ENCODE data around the gene MAVS. TPM values are rescaled to one million over a fixed set of nuclear protein-coding genes. Genes with fewer than 3 reads are reported as not detected.

Gene MAVS
- total and polyA plus RNA-seq, 2 donors (not counting 3 experiments of a cell fraction or from before 2014, with no cell fraction given): 18.8 to 40.7 TPM

DNA sequence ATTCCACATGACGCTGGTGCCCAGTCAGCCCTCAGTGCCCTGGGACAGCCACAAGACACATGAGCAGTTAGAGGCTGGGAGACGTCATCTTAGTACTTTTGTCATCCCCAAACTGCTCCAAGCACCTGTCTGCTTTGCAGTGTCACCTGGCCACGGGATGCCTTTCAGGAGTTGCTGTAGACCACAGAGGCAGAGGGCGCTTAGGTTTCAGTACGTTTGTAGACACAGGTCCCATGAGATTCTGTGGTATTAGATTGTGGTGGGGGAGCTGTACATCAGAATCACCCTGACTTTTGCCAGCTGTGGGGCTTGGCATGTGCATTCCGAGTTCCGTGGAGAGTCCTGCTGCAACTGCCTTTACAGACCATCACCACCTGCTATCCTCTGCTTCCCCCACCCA, 16.7 kb downstream of the MAVS start:
- POLR2A ChIA-PET: no interaction called here

GRCh38 chr20:3864518-3864917, 17.9 kb downstream of the MAVS start:
- no peaks in the 10 kb centered on the region for H4K20me1 ChIP-seq (replicated peaks; ENCODE audit: control insufficient read depth, extremely low read depth, insufficient read depth, low read length)
- ChIA-PET CTCF (interaction anchor here (1.5 kb wide), 1 partner anchor 9 kb away, joined by 4 read pairs; no protein-coding TSS in a partner anchor), POLR2A (no interaction called here)
- no peak overlapping the region for H3K4me2 ChIP-seq (ENCODE audit: insufficient read depth, low read length)
- H3K9me3 ChIP-seq (replicated peaks; ENCODE audit: control insufficient read depth, insufficient read depth, low read length): no peaks in the 10 kb centered on the region
- no peak overlapping the region for H2AFZ ChIP-seq (ENCODE audit: low read depth, low read length)
- TF ChIP-seq, protein P1, sequence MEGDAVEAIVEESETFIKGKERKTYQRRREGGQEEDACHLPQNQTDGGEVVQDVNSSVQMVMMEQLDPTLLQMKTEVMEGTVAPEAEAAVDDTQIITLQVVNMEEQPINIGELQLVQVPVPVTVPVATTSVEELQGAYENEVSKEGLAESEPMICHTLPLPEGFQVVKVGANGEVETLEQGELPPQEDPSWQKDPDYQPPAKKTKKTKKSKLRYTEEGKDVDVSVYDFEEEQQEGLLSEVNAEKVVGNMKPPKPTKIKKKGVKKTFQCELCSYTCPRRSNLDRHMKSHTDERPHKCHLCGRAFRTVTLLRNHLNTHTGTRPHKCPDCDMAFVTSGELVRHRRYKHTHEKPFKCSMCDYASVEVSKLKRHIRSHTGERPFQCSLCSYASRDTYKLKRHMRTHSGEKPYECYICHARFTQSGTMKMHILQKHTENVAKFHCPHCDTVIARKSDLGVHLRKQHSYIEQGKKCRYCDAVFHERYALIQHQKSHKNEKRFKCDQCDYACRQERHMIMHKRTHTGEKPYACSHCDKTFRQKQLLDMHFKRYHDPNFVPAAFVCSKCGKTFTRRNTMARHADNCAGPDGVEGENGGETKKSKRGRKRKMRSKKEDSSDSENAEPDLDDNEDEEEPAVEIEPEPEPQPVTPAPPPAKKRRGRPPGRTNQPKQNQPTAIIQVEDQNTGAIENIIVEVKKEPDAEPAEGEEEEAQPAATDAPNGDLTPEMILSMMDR (IDR thresholded peaks at IDR 0.05; ENCODE audit: extremely low read depth in 1 of 2, insufficient read depth in 1 of 2, low read depth in 1 of 2, low read length in 2 of 2): no peak
- TF ChIP-seq POLR2AphosphoS5 (IDR thresholded peaks at IDR 0.05; ENCODE audit: insufficient read depth, low read depth, low read length): no peak
- no peak for TF ChIP-seq MAX (IDR thresholded peaks at IDR 0.05; ENCODE audit: insufficient read depth, insufficient read length)
- no peak for TF ChIP-seq FOS (IDR thresholded peaks at IDR 0.05; ENCODE audit: borderline replicate concordance, insufficient read depth, low read length)
- TF ChIP-seq POLR2A (IDR thresholded peaks at IDR 0.05; ENCODE audit: low read depth, low read length): no peak
- no peak for TF ChIP-seq EZH2 (IDR thresholded peaks at IDR 0.05; ENCODE audit: borderline replicate concordance, low read depth, low read length, severe bottlenecking)
- TF ChIP-seq JUN (IDR thresholded peaks at IDR 0.05; ENCODE audit: borderline replicate concordance, insufficient read depth, insufficient read length, low read depth): no peak
- no peaks in the 10 kb centered on the region for H3K4me1 ChIP-seq (ENCODE audit: control insufficient read depth, extremely low read depth, insufficient read depth, low read length)
- H3K27ac ChIP-seq (ENCODE audit: insufficient read depth, low read depth, low read length): no peak overlapping the region
- dilution Hi-C loops (cut with MboI; ENCODE audit: extremely low pct_ligation_motif_present, low sequenced_read_pairs): no loop called here
- no peaks in the 10 kb centered on the region for H3K9me1 ChIP-seq (replicated peaks; ENCODE audit: control insufficient read depth, extremely low read depth, insufficient read depth, low read length)
- intact Hi-C loops (cut with micrococcal nuclease): no loop called here
- no peaks in the 10 kb centered on the region for H3K27me3 ChIP-seq (ENCODE audit: control insufficient read depth in 2 of 2, insufficient read depth in 2 of 2, low read length in 2 of 2)
- H3K36me3 ChIP-seq (ENCODE audit: control insufficient read depth in 2 of 2, extremely low read depth in 1 of 2, insufficient read depth in 2 of 2, low read length in 2 of 2): peaks cover 23 to 66% of the 10 kb centered on the region in 2 experiments
- FAIRE-seq (no peak), DNase-seq (ENCODE audit: low read depth, low spot score) (no peak)
- no TSS peak for BruUV-seq (replicated peaks)
- H3K79me2 ChIP-seq (ENCODE audit: control insufficient read depth, insufficient read depth, low read length): no peaks in the 10 kb centered on the region
- no peak overlapping the region for H3K4me3 ChIP-seq (replicated peaks in 1 of 3; ENCODE audit: insufficient read depth in 1 of 3, low read depth in 1 of 3, low read length in 3 of 3)
- H3K9ac ChIP-seq (replicated peaks; ENCODE audit: extremely low read depth, insufficient read depth, low read length): no peak overlapping the region

More for the DNA sequence above, 16.7 kb downstream of the MAVS start:
- H2AFZ ChIP-seq (ENCODE audit: low read depth, low read length): no peak overlapping the region
- BruUV-seq (replicated peaks): no TSS peak
- no peak for DNase-seq (ENCODE audit: low read depth, low spot score)
- H3K27ac ChIP-seq (ENCODE audit: insufficient read depth, low read depth, low read length): no peak overlapping the region
- H3K9me1 ChIP-seq (replicated peaks; ENCODE audit: control insufficient read depth, extremely low read depth, insufficient read depth, low read length): no peaks in the 10 kb centered on the region
- dilution Hi-C loops (cut with MboI; ENCODE audit: extremely low pct_ligation_motif_present, low sequenced_read_pairs): no loop called here
- no peak for FAIRE-seq
- intact Hi-C loops (cut with micrococcal nuclease): no loop called here
- TF ChIP-seq FOS (IDR thresholded peaks at IDR 0.05; ENCODE audit: borderline replicate concordance, insufficient read depth, low read length): no peak
- H3K4me1 ChIP-seq (ENCODE audit: control insufficient read depth, extremely low read depth, insufficient read depth, low read length): no peaks in the 10 kb centered on the region
- no peak overlapping the region for H3K9ac ChIP-seq (replicated peaks; ENCODE audit: extremely low read depth, insufficient read depth, low read length)
- no peak overlapping the region for H3K4me3 ChIP-seq (replicated peaks in 1 of 3; ENCODE audit: insufficient read depth in 1 of 3, low read depth in 1 of 3, low read length in 3 of 3)
- H3K9me3 ChIP-seq (replicated peaks; ENCODE audit: control insufficient read depth, insufficient read depth, low read length): no peaks in the 10 kb centered on the region
- H3K27me3 ChIP-seq (ENCODE audit: control insufficient read depth in 2 of 2, insufficient read depth in 2 of 2, low read length in 2 of 2): no peaks in the 10 kb centered on the region
- H3K36me3 ChIP-seq (ENCODE audit: control insufficient read depth in 2 of 2, extremely low read depth in 1 of 2, insufficient read depth in 2 of 2, low read length in 2 of 2): peaks cover 23 to 71% of the 10 kb centered on the region in 2 experiments
- no peaks in the 10 kb centered on the region for H4K20me1 ChIP-seq (replicated peaks; ENCODE audit: control insufficient read depth, extremely low read depth, insufficient read depth, low read length)
- H3K79me2 ChIP-seq (ENCODE audit: control insufficient read depth, insufficient read depth, low read length): no peaks in the 10 kb centered on the region
- no peak overlapping the region for H3K4me2 ChIP-seq (ENCODE audit: insufficient read depth, low read length)
- CTCF ChIA-PET: interaction anchor here (1.5 kb wide), 1 partner anchor 8 kb away, joined by 4 read pairs; no protein-coding TSS in a partner anchor
